Left ventricle myocardium superior (tissue), 1 donor: ENCODE results near the gene CMTM3. TPM values are rescaled to one million over a fixed set of nuclear protein-coding genes. Genes with fewer than 3 reads are reported as not detected.
"Not testable (repeated sequence)": the region's sequence is repeated elsewhere in the genome, so short reads cannot be mapped to it uniquely, and the experiment has no call there.

Experiments
- ATAC-seq: fragments of 200-7000 bp; cut with Tn5 transposase; one replicate; pipeline ENCODE4 v1.9.1; 2020; ENCODE audit warnings: mild to moderate bottlenecking, moderate library complexity
- DNase-seq: peaks from one replicate; pipeline ENCODE4 v3.0.0-alpha.2; 2020
- intact Hi-C: fragments of 100-400 bp; cut with micrococcal nuclease; formaldehyde crosslinking; loops from one replicate; pipeline ENCODE4 v1.11.0; 2022
- total RNA-seq: library from RNA; stranded (reverse); fragmentation: NEBNext Ultra II Directional; extraction: Animal tissue kit (Norgen Biotek cat#: 25700); gene quantifications from one replicate; pipeline ENCODE4 v1.2.1, GENCODE V29; 2021
- donor health status: DM: no; HTN: yes; CAD: no; lungs with severe emphysema.

Gene CMTM3
- total RNA-seq, 1 donor from 2014 or later = 10.6 TPM

- DNase-seq (no peak), ATAC-seq (no peak)
- intact Hi-C loops = no loop called here
Observed at GRCh38 chr16:66652661-66653360, 48.3 kb downstream of the CMTM3 start.

DNA sequence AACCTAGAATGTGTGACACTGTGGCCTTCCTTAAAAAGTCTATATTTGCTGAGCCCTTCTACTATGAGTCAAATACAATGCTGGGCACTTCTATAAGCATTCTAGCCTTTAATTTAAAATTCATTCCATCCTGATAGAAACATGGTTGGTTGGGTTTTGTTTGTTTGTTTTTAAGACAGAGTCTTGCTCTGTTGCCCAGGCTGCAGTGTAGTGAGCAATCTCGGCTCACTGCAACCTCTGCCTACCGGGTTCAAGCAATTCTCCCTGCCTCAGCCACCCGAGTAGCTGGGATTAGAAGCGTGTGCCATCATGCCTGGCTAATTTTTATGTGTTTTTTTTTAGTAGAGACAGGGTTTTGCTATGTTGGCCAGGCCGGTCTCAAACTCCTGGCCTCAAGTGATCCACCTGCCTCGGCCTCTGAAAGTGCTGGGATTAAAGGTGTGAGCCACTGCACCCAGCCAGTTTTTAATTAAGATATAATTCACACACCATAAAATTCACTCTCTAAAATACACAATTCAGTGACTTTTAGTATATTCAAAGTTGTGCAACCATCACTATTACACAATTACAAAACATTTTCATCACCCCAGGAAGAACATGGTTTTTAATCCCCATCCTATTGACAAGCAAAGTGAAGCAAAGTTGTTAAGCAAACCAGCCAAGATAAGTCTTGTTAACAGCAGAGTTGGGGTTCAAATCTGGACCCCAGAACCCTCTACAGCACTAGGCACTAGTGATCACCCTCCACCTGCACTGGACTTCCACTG, 49.3 kb downstream of the CMTM3 start:
- ATAC-seq (no peak), DNase-seq (no peak)
- intact Hi-C loops = no loop called here

GRCh38 chr16:66656547-66656946, 52.0 kb downstream of the CMTM3 start:
- intact Hi-C loops = no loop called here
- DNase-seq = no peak
- no peak for ATAC-seq

- intact Hi-C loops = no loop called here
- no peak for ATAC-seq
Observed at GRCh38 chr16:66658143-66658859, 53.8 kb downstream of the CMTM3 start.

GRCh38 chr16:66658860-66659190, 54.3 kb downstream of the CMTM3 start:
- ATAC-seq = no peak
- intact Hi-C loops = no loop called here
- no peak for DNase-seq

More at GRCh38 chr16:66658143-66658859, 53.8 kb downstream of the CMTM3 start:
- DNase-seq = no peak

GRCh38 chr16:66660422-66661209, 56.1 kb downstream of the CMTM3 start:
- intact Hi-C loops = no loop called here
- DNase-seq (peak; percentile 71), ATAC-seq (peak; percentile 97)

DNA sequence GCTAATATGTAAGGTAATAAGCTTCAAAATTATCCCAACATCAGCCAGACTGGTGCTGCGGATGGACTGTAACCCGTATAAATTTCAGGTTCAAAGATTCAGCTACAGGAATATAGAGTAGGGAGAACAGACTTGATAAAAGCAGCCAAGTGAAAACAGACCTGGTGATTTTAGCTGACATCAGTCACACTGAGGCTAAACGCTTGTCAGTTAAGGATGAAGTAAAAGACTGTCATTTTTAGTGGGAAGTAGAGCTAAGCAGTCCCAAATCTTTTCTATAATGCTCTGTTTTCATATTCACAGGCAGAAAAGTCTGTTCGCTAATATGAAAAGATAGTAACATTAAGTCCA, 56.7 kb downstream of the CMTM3 start:
- intact Hi-C loops = no loop called here
- DNase-seq (no peak), ATAC-seq (peak; percentile 22)

DNA sequence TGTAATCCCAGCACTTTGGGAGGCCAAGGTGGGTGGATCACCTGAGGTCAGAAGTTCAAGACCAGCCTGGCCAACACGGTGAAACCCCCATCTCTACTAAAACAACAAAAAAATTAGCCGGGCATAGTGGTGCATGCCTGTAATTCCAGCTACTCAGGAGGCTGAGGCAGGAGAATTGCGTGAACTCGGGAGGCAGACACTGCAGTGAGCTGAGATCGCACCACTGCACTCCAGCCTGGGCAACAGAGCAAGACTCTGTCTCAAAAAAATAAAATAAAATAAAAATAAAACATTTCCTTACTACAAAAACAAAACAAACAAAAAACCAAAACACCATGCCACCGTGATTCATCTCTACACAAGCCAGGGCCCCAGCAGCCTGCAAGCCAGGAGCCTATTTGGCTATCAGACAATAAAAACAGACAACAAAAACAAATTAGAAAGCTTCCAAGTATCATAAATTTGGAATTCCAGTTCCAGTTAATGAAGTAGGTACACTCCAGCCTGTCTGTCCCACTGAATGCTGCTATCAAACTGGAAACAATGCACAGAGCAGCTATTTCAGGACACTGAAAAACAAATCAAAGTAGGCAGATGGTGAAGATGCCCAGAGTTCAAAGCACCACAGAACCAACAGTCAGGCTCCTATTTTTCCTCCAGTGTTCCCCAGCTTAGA, 57.3 kb downstream of the CMTM3 start:
- DNase-seq, intact Hi-C loops: not testable (repeated sequence)
- ATAC-seq = peak; percentile 56

- ATAC-seq = peak; percentile 62
- no peak for DNase-seq
- intact Hi-C loops = no loop called here
Observed at GRCh38 chr16:66662445-66663194, 58.1 kb downstream of the CMTM3 start.

Other genes starting within 250 kb of the CMTM3 start
- gene CDH5, start 238.0 kb upstream of the CMTM3 start, total RNA-seq = 55.0 TPM
- 3.3 TPM for gene BEAN1, start 177.4 kb upstream of the CMTM3 start, total RNA-seq
- gene TK2, start 54.6 kb upstream of the CMTM3 start, total RNA-seq = 16.8 TPM
- 9.1 TPM for gene CKLF, start 52.1 kb upstream of the CMTM3 start, total RNA-seq
- 2.1 TPM for gene CMTM1, start 38.3 kb upstream of the CMTM3 start, total RNA-seq
- gene CMTM2, start 25.2 kb upstream of the CMTM3 start, total RNA-seq = not detected
- 12.7 TPM for gene CMTM4, start 92.0 kb downstream of the CMTM3 start, total RNA-seq
- gene DYNC1LI2, start 146.9 kb downstream of the CMTM3 start, total RNA-seq = 80.6 TPM
- not detected for gene TERB1, start 196.9 kb downstream of the CMTM3 start, total RNA-seq
- gene NAE1, start 226.3 kb downstream of the CMTM3 start, total RNA-seq = 35.7 TPM
- not detected for gene CA7, start 239.7 kb downstream of the CMTM3 start, total RNA-seq